DND-41 (cell line): ENCODE data around the gene LILRA5.
"Not testable (repeated sequence)": the region's sequence is repeated elsewhere in the genome, so short reads cannot be mapped to it uniquely, and the experiment has no call there.

ENCODE experiments used
- CTCF ChIP-seq: IDR thresholded peaks from 2 replicates; pipeline ENCODE4 v1.5.1; 2012; ENCODE audit warnings: borderline replicate concordance, low read length, moderate library complexity, mild to moderate bottlenecking; ENCODE audit not compliant: poor library complexity, severe bottlenecking; ENCODE audit errors: extremely low read depth
- EZH2 ChIP-seq: IDR thresholded peaks from 3 replicates; pipeline ENCODE4 v1.6.1; 2012; ENCODE audit warnings: borderline replicate concordance, low read depth, mild to moderate bottlenecking, moderate library complexity, low read length, inconsistent platforms; ENCODE audit not compliant: severe bottlenecking

- TF ChIP-seq CTCF, EZH2: not testable (repeated sequence)
Measured at GRCh38 chr19:54280025-54280424, 32.9 kb downstream of the LILRA5 start.
